ENCODE data around the gene OR7A5. TPM values are rescaled to one million over a fixed set of nuclear protein-coding genes. Genes with fewer than 3 reads are reported as not detected.

Gene OR7A5
- total and polyA plus RNA-seq, 4 donors: not detected

DNA sequence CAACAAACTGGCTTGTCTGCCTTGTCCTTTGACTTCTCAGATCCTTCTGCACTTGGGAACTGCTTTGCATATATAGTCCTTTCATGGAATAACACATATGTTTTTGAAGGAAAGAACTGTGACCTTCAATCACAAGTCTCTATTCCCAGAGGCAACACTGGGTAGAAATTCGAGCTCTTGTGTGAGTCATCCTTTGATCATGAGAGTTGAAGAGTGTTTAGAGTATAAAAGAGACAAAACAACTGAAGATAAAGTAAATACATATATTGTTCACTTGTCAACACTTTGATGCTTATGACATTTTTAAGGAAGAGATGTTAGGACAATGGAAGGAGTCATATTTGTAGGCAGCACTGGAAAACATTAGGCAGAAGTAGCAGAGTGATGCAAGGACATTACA lies 5.2 kb upstream of the OR7A5 start:
- no peaks in the 10 kb centered on the region for H3K4me1 ChIP-seq (ENCODE audit: control insufficient read depth in 4 of 4, insufficient read depth in 4 of 4, low read length in 3 of 4)
- no peak overlapping the region for H3K4me3 ChIP-seq (ENCODE audit: low read depth in 1 of 3, low read length in 3 of 3)
- H3K9me3 ChIP-seq (ENCODE audit: control insufficient read depth in 4 of 4, low read length in 3 of 4): peaks cover 0 to 4% (median 0%) of the 10 kb centered on the region in 4 donors
- H3K9ac ChIP-seq (ENCODE audit: low read depth in 1 of 2, low read length in 2 of 2): no peak overlapping the region
- TF ChIP-seq FOXA2 (IDR thresholded peaks at IDR 0.05) (no peak), HNF4G (IDR thresholded peaks at IDR 0.05) (no peak), FOXA1 (IDR thresholded peaks at IDR 0.05) (no peak), TAF1 (conservative IDR thresholded peaks at IDR 0.05) (no peak), GABPA (IDR thresholded peaks at IDR 0.05 in 1 of 2, conservative IDR thresholded peaks at IDR 0.05 in 1 of 2) (no peak), EGR1 (IDR thresholded peaks at IDR 0.05; ENCODE audit: low read depth in 2 of 2) (no peak), HNF4A (conservative IDR thresholded peaks at IDR 0.05) (no peak), NR2F2 (IDR thresholded peaks at IDR 0.05) (no peak), RXRA (IDR thresholded peaks at IDR 0.05) (no peak), YY1 (IDR thresholded peaks at IDR 0.05) (no peak), RAD21 (IDR thresholded peaks at IDR 0.05) (no peak), SP1 (IDR thresholded peaks at IDR 0.05) (no peak), JUND (IDR thresholded peaks at IDR 0.05) (no peak)
- TF ChIP-seq, protein P1, sequence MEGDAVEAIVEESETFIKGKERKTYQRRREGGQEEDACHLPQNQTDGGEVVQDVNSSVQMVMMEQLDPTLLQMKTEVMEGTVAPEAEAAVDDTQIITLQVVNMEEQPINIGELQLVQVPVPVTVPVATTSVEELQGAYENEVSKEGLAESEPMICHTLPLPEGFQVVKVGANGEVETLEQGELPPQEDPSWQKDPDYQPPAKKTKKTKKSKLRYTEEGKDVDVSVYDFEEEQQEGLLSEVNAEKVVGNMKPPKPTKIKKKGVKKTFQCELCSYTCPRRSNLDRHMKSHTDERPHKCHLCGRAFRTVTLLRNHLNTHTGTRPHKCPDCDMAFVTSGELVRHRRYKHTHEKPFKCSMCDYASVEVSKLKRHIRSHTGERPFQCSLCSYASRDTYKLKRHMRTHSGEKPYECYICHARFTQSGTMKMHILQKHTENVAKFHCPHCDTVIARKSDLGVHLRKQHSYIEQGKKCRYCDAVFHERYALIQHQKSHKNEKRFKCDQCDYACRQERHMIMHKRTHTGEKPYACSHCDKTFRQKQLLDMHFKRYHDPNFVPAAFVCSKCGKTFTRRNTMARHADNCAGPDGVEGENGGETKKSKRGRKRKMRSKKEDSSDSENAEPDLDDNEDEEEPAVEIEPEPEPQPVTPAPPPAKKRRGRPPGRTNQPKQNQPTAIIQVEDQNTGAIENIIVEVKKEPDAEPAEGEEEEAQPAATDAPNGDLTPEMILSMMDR (IDR thresholded peaks at IDR 0.05; ENCODE audit: low read depth, low read length, missing input control): no peak
- TF ChIP-seq, protein P2, sequence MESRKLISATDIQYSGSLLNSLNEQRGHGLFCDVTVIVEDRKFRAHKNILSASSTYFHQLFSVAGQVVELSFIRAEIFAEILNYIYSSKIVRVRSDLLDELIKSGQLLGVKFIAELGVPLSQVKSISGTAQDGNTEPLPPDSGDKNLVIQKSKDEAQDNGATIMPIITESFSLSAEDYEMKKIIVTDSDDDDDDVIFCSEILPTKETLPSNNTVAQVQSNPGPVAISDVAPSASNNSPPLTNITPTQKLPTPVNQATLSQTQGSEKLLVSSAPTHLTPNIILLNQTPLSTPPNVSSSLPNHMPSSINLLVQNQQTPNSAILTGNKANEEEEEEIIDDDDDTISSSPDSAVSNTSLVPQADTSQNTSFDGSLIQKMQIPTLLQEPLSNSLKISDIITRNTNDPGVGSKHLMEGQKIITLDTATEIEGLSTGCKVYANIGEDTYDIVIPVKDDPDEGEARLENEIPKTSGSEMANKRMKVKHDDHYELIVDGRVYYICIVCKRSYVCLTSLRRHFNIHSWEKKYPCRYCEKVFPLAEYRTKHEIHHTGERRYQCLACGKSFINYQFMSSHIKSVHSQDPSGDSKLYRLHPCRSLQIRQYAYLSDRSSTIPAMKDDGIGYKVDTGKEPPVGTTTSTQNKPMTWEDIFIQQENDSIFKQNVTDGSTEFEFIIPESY (IDR thresholded peaks at IDR 0.05): no peak
- TF ChIP-seq, protein P3, sequence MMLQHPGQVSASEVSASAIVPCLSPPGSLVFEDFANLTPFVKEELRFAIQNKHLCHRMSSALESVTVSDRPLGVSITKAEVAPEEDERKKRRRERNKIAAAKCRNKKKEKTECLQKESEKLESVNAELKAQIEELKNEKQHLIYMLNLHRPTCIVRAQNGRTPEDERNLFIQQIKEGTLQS (IDR thresholded peaks at IDR 0.05): no peak
- TF ChIP-seq, protein P4, sequence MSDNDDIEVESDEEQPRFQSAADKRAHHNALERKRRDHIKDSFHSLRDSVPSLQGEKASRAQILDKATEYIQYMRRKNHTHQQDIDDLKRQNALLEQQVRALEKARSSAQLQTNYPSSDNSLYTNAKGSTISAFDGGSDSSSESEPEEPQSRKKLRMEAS (IDR thresholded peaks at IDR 0.05): no peak
- TF ChIP-seq, protein P5, sequence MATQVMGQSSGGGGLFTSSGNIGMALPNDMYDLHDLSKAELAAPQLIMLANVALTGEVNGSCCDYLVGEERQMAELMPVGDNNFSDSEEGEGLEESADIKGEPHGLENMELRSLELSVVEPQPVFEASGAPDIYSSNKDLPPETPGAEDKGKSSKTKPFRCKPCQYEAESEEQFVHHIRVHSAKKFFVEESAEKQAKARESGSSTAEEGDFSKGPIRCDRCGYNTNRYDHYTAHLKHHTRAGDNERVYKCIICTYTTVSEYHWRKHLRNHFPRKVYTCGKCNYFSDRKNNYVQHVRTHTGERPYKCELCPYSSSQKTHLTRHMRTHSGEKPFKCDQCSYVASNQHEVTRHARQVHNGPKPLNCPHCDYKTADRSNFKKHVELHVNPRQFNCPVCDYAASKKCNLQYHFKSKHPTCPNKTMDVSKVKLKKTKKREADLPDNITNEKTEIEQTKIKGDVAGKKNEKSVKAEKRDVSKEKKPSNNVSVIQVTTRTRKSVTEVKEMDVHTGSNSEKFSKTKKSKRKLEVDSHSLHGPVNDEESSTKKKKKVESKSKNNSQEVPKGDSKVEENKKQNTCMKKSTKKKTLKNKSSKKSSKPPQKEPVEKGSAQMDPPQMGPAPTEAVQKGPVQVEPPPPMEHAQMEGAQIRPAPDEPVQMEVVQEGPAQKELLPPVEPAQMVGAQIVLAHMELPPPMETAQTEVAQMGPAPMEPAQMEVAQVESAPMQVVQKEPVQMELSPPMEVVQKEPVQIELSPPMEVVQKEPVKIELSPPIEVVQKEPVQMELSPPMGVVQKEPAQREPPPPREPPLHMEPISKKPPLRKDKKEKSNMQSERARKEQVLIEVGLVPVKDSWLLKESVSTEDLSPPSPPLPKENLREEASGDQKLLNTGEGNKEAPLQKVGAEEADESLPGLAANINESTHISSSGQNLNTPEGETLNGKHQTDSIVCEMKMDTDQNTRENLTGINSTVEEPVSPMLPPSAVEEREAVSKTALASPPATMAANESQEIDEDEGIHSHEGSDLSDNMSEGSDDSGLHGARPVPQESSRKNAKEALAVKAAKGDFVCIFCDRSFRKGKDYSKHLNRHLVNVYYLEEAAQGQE (IDR thresholded peaks at IDR 0.05): no peak
- no peaks in the 10 kb centered on the region for H3K36me3 ChIP-seq (ENCODE audit: control insufficient read depth in 4 of 4, insufficient read depth in 3 of 4, low read depth in 1 of 4, low read length in 3 of 4)
- H3K27ac ChIP-seq (ENCODE audit: low read depth in 1 of 2, low read length in 2 of 2): no peak overlapping the region
- H3K27me3 ChIP-seq (ENCODE audit: control insufficient read depth in 4 of 4, insufficient read depth in 4 of 4, low read length in 3 of 4): peaks cover 0 to 4% (median 0%) of the 10 kb centered on the region in 4 donors
- no peak for DNase-seq (ENCODE audit: low spot score)
- WGBS: 43% methylated on average over 1 of the region's 1 CpG
